OCI-M2 (cell line): Measurements from ENCODE around the gene TCF19.

Experiments used
- DNase-seq: peaks from one replicate; lab custom pipeline; 2025; ENCODE audit not compliant: unreplicated experiment; lab: John Stamatoyannopoulos, UW

TCF19 gene

DNA sequence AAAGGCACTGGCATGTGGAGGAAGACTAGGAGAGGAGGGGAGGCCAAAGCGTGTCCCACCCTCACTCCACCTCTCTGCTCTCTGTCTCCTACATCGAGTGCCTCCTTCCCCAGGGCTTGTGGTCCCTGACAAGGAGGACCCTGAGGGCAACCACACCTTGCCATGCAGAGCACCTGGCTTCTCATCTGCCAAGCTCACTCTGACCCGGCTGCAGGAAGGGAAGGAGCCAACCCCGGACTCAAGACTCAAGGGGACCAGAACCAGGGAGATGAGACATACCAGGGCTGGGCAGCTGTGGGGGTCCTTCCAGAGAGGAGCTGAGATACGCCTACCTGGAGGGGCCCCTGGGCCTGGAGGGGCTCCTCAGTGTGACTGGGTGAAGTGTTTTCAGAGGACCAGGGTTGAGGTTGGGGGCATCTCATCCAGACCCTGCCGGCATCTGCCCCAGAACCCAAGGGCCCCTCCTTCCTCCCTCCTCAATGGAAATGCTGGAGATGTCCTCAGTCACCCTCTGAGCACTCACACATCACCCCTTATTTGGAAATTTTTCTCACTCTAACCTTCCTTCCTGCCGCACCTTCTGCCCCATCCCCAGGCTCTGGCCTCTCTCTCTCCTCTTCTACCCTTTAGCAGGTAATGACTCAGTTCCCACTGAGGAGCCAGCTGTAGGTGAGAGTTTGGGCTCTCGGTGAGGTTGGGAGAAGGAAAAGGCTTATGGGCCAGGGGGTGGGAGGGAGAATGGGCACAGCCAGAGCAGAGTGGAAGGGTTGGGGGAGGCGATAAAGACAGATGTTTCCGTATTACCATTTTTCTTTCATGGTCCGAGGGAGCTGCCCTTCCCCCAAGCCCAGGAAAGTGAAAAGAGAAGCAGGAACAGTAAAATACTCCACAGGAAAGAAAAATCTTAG is 44.1 kb downstream of the TCF19 start:
- no peak for DNase-seq

DNA sequence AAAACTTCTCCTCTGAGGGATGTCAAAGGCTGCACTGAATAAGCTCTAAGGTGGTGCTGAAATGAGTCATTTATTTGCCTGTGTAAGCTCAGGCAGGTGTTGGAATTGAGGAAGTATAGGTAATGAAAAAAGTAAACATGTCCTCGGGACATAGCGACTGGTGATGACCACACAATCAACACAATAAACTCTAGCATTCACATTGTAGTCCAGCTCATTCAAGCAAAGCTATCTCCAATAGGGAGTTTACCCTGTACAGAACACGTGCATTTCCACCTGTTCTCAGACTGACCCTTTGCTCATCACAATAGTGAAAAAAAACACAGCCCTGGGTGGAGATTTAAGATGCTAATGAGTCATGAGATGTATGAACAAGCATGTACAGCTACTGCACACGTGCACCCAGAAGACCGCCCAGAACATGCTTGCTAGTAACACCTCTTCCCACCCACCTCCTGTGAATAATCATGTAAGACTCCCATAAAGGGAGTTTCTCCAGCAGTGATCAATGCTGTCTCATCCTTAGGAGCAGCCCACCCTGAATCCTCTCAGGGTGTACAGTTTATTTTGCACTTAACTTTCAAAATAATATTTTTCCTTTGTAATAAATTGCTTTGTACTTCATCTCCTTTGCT is 45.1 kb downstream of the TCF19 start:
- DNase-seq: no peak

DNA sequence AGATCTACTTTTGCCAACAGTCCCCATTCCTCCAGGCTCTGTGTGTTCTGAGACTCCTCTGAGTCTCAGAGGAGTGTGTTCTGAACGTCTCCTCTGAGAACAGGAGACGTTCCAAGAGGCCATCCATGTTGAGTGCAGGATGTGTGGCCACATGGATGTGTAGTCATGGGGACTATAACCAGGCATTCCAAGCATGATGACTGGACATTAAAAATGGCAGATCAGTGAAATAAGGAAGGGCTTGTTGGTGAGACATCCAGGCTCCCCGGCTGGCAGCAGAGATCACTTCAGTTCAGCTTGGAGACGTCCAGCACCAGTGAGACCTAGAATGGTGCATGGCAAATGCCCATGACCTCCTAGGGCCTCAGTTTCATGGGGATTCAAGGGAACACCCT is 46.4 kb downstream of the TCF19 start:
- DNase-seq: no peak

DNA sequence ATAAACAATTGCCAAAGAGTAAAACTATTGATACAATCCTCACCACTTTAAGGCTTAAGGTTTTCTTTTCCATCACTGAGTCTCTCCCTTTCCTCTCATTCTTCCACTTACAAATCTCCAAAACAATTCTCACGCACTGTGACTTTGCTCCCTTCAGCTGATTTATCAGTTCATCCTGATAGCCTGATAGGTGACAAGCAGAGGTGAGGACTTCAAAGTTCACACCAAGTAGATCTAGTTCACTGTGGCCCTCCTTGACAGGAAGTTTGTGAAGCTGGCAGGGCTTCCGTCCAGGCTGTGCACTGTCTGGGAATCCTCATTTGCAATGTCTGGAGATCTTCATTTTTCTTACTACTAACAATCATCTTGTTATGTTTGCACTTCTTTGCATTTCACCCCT is 47.2 kb downstream of the TCF19 start:
- DNase-seq: no peak

DNA sequence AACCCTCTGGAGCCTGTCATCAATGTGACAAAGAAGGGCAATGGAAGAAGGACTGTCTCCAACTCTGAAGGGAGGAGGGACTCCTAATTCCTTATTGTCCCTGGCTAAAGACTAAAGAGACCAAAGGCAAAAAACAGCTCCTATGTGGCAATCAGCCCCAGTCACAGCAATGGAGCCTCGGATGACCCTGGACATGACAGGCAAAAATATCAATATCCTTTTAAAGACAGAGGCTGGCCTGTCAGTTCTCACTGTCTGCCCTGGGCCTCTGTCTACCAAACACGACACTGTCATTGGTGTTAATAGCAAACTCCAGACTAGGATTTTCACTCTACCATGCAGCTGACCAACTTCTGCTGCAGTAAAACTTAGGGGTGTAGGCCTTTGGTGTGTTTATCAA is 50.1 kb downstream of the TCF19 start:
- DNase-seq: no peak

DNA sequence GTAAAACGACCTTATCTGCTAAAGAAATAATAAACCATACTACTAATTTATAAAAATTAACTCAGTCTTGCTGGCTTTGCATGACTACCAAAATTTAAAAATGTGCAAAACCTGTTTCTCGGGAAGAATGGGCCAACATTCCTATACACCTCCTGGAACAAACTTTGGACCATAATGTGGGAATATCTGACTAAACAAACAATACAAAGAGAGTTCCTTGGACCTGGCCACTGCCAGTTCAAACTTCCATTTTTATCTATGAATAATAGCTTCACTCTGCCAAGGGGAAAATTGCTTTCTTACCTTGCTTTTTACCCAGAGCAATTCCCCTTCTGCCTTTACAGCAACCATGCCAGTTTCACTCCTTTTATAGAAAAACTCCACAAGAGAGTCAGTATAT is 50.7 kb downstream of the TCF19 start:
- DNase-seq: no peak

DNA sequence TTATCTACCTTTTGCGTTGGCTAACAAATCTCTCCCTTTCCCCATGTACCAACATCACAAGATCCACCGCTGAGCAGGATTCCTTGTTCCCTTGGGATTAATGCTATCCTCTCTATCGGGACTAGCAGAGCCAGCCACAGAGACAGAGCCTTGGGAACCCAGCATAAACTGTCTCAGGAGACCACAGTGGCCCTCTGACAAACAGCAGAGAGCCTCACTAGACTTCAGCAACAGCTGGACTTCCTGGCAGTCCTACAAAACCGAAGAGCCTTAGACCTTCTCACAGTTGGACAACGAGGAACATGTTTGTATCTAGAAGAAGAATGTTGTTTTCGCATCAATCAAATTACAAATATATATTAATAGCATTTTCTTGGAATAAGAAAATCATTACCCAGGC is 51.7 kb downstream of the TCF19 start:
- no peak for DNase-seq

DNA sequence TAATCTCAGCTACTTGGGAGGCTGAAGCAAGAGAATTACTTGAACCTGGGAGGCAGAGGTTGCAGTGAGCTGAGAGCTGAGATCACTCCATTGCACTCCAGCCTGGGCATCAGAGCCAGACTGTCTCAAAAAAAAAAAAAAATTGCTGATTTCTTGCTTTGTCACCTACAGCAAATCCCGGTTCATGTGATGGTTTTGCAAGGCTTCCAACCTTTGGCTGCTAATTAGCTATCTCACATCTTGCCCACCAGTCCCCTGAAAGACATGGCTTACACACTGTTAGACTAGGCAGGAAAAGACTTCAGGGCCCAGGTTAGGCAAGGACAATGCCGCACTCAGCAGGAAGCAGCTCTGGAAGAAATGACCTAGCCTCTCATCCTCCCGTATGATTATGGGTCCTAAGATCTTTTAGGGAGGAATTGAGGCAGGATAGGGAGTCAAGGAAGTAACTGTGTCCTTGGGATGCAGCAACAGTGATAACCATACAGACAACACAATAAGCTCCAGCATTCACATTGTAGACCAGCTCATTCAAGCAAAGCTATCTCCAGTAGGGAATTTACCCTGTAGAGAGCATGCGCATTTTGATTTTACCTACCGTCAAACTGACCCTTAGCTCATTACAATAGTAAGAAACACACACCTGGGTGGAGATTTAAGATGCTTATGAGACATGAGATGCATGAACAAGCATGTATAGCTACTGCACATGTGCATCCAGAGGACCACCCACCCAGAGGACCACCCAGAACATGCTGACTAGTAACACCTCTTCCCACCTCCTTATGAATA is 52.5 kb downstream of the TCF19 start:
- no peak for DNase-seq
